ENCODE data around the gene CMTM8.
A peak's percentile ranks its signal among the peaks of the same experiment; 100 is the strongest.

CMTM8 gene

GRCh38 chr3:32278714-32279113 is 40.2 kb downstream of the CMTM8 start:
- DNase-seq (ENCODE audit: low spot score): no peak

- no peak for DNase-seq (ENCODE audit: low spot score)
Observed at GRCh38 chr3:32280262-32280910, 41.9 kb downstream of the CMTM8 start.

GRCh38 chr3:32281570-32282106 is 43.2 kb downstream of the CMTM8 start:
- no peak for DNase-seq (ENCODE audit: low spot score)

- no peak for DNase-seq (ENCODE audit: low spot score)
Observed at GRCh38 chr3:32282578-32283154, 44.2 kb downstream of the CMTM8 start.

- no peak for DNase-seq (ENCODE audit: low spot score)
Observed at GRCh38 chr3:32283304-32283703, 44.8 kb downstream of the CMTM8 start.

- DNase-seq (ENCODE audit: low spot score): no peak
Observed at GRCh38 chr3:32284443-32285212, 46.1 kb downstream of the CMTM8 start.

GRCh38 chr3:32285891-32286290 is 47.4 kb downstream of the CMTM8 start:
- no peak for DNase-seq (ENCODE audit: low spot score)

- no peak for DNase-seq (ENCODE audit: low spot score)
Observed at GRCh38 chr3:32288819-32289218, 50.3 kb downstream of the CMTM8 start.

GRCh38 chr3:32290619-32291018 is 52.1 kb downstream of the CMTM8 start:
- DNase-seq (ENCODE audit: low spot score): no peak

GRCh38 chr3:32292085-32292796 is 53.8 kb downstream of the CMTM8 start:
- no peak for DNase-seq (ENCODE audit: low spot score)

- DNase-seq (ENCODE audit: low spot score): no peak
Observed at GRCh38 chr3:32293903-32294302, 55.4 kb downstream of the CMTM8 start.

- DNase-seq (ENCODE audit: low spot score): peak; percentile 88
Observed at GRCh38 chr3:32296251-32297204, 58.0 kb downstream of the CMTM8 start.

GRCh38 chr3:32297366-32297765 is 58.9 kb downstream of the CMTM8 start:
- DNase-seq (ENCODE audit: low spot score): no peak

GRCh38 chr3:32301426-32301825 is 62.9 kb downstream of the CMTM8 start:
- no peak for DNase-seq (ENCODE audit: low spot score)

- DNase-seq (ENCODE audit: low spot score): no peak
Observed at GRCh38 chr3:32302601-32303398, 64.3 kb downstream of the CMTM8 start.

GRCh38 chr3:32303399-32303747 is 64.9 kb downstream of the CMTM8 start:
- no peak for DNase-seq (ENCODE audit: low spot score)

GRCh38 chr3:32303977-32304881 is 65.7 kb downstream of the CMTM8 start:
- DNase-seq (ENCODE audit: low spot score): no peak

GRCh38 chr3:32305361-32305876 is 66.9 kb downstream of the CMTM8 start:
- no peak for DNase-seq (ENCODE audit: low spot score)

- DNase-seq (ENCODE audit: low spot score): no peak
Observed at GRCh38 chr3:32306072-32306471, 67.6 kb downstream of the CMTM8 start.
